Measurements from ENCODE around the gene GMDS. TPM values are rescaled to one million over a fixed set of nuclear protein-coding genes. Genes with fewer than 3 reads are reported as not detected.

Gene GMDS
- total RNA-seq, 2 donors from 2014 or later = 25.4 to 29.5 TPM

DNA sequence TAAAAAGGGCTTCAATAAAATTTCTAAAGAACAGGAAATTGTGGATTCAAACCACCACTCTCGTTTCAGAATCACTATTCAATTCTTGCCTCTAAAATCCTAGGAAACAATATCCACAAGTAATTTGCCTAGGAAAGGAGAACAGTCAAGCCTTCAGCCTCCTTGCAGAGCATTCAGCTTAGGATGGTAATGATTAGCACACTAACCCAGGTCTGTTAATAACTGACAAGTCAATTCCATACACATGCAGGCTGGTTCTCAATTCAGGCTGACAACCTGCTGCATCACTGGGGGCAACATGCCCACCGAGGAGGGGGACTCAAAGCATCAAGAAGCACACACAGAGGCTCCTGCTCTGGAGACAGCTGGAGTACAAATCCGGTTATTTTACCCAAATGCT lies 57.6 kb downstream of the GMDS start:
- H3K9me3 ChIP-seq (ENCODE audit: control insufficient read depth, low read length) = no peaks in the 10 kb centered on the region

DNA sequence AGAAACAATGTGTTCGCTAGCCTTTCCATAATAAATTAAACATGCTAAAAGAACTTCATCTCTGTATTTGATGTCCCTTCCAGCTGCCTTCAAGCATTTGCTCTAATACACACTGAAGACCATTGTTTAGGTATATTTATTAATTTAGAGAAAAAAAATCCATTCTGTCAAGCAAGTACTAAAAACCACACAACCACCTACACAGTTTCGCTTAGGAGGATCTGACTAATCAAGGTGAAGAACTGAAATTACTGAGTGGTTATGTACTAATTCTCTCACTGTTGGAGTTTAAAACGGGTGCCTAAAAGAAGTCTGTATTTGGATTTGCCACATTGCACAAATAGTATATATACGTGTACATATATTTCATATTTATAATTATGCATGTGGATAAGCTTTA lies 58.9 kb downstream of the GMDS start:
- no peaks in the 10 kb centered on the region for H3K27me3 ChIP-seq (ENCODE audit: control insufficient read depth, insufficient read depth, low read length, poor library complexity, severe bottlenecking)
- no peak overlapping the region for H3K9ac ChIP-seq (ENCODE audit: extremely low read depth, low read length, poor library complexity, severe bottlenecking)
- no peaks in the 10 kb centered on the region for H3K36me3 ChIP-seq (ENCODE audit: control insufficient read depth, insufficient read depth, low read length)
- WGBS, 2 experiments (ENCODE audit: insufficient coverage in 1 of 2, insufficient read length in 1 of 2) = 88 to 98% methylated on average over 1 to 2 of the region's 4 CpGs
- Mint-ChIP-seq H3K4me1 (peaks cover 3% of the 10 kb centered on the region), H3K36me3 (ENCODE audit: low read depth) (no peaks in the 10 kb centered on the region), H3K27ac (no peak overlapping the region), H3K9me3 (no peaks in the 10 kb centered on the region), H3K4me3 (no peak overlapping the region), H3K27me3 (ENCODE audit: insufficient read depth) (no peaks in the 10 kb centered on the region)
- TF ChIP-seq, protein P1, sequence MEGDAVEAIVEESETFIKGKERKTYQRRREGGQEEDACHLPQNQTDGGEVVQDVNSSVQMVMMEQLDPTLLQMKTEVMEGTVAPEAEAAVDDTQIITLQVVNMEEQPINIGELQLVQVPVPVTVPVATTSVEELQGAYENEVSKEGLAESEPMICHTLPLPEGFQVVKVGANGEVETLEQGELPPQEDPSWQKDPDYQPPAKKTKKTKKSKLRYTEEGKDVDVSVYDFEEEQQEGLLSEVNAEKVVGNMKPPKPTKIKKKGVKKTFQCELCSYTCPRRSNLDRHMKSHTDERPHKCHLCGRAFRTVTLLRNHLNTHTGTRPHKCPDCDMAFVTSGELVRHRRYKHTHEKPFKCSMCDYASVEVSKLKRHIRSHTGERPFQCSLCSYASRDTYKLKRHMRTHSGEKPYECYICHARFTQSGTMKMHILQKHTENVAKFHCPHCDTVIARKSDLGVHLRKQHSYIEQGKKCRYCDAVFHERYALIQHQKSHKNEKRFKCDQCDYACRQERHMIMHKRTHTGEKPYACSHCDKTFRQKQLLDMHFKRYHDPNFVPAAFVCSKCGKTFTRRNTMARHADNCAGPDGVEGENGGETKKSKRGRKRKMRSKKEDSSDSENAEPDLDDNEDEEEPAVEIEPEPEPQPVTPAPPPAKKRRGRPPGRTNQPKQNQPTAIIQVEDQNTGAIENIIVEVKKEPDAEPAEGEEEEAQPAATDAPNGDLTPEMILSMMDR (conservative IDR thresholded peaks at IDR 0.05) = no peak
- no peaks in the 10 kb centered on the region for H3K4me1 ChIP-seq (ENCODE audit: control insufficient read depth, insufficient read depth, low read length)
- no peak for DNase-seq
- H3K9me3 ChIP-seq (ENCODE audit: control insufficient read depth, low read length) = no peaks in the 10 kb centered on the region
- H3K4me3 ChIP-seq (ENCODE audit: low read length) = no peak overlapping the region
- H3K27ac ChIP-seq (ENCODE audit: low read depth, low read length) = no peak overlapping the region

More for the DNA sequence above, 57.6 kb downstream of the GMDS start:
- peaks cover 3% of the 10 kb centered on the region for H3K4me1 Mint-ChIP-seq
- no peak overlapping the region for H3K27ac Mint-ChIP-seq
- DNase-seq = no peak
- no peak overlapping the region for H3K4me3 ChIP-seq (ENCODE audit: low read length)
- WGBS, 2 experiments (ENCODE audit: insufficient coverage in 1 of 2, insufficient read length in 1 of 2) = 76 to 83% methylated on average over 3 of the region's 3 CpGs
- no peaks in the 10 kb centered on the region for H3K27me3 Mint-ChIP-seq (ENCODE audit: insufficient read depth)
- H3K27me3 ChIP-seq (ENCODE audit: control insufficient read depth, insufficient read depth, low read length, poor library complexity, severe bottlenecking) = no peaks in the 10 kb centered on the region
- H3K4me1 ChIP-seq (ENCODE audit: control insufficient read depth, insufficient read depth, low read length) = no peaks in the 10 kb centered on the region
- TF ChIP-seq, protein P1 (conservative IDR thresholded peaks at IDR 0.05) = no peak
- no peaks in the 10 kb centered on the region for H3K36me3 ChIP-seq (ENCODE audit: control insufficient read depth, insufficient read depth, low read length)
- no peak overlapping the region for H3K9ac ChIP-seq (ENCODE audit: extremely low read depth, low read length, poor library complexity, severe bottlenecking)
- no peak overlapping the region for H3K27ac ChIP-seq (ENCODE audit: low read depth, low read length)
- H3K36me3 Mint-ChIP-seq (ENCODE audit: low read depth) = no peaks in the 10 kb centered on the region
- no peak overlapping the region for H3K4me3 Mint-ChIP-seq
- no peaks in the 10 kb centered on the region for H3K9me3 Mint-ChIP-seq

DNA sequence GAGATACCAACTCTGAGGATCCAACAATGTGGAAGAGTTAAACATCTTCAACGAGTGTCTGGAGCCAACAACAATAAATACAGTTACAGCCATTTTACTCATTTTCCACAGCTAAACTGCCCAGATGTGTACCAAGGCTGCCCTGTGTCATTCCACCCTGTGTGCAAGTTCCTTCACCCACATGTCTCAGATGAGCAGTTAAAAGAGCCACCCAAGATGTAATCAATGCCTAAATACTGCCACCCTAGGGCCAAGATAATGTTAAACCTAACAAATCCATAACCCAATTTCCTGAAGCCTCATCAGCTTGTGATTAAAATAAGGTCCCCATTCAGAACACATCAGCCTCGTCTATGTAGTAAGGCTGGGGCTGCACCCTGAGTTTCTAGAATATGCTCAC lies 59.9 kb downstream of the GMDS start:
- Histone ChIP-seq H3K4me1 (ENCODE audit: control insufficient read depth, insufficient read depth, low read length) (no peaks in the 10 kb centered on the region), H3K9ac (ENCODE audit: extremely low read depth, low read length, poor library complexity, severe bottlenecking) (no peak overlapping the region), H3K27me3 (ENCODE audit: control insufficient read depth, insufficient read depth, low read length, poor library complexity, severe bottlenecking) (no peaks in the 10 kb centered on the region), H3K4me3 (ENCODE audit: low read length) (no peak overlapping the region), H3K9me3 (ENCODE audit: control insufficient read depth, low read length) (no peaks in the 10 kb centered on the region), H3K36me3 (ENCODE audit: control insufficient read depth, insufficient read depth, low read length) (no peaks in the 10 kb centered on the region), H3K27ac (ENCODE audit: low read depth, low read length) (no peak overlapping the region)
- TF ChIP-seq, protein P1 (conservative IDR thresholded peaks at IDR 0.05) = no peak
- DNase-seq = no peak
- no peak overlapping the region for H3K4me3 Mint-ChIP-seq
- no peaks in the 10 kb centered on the region for H3K9me3 Mint-ChIP-seq
- H3K36me3 Mint-ChIP-seq (ENCODE audit: low read depth) = no peaks in the 10 kb centered on the region
- no peaks in the 10 kb centered on the region for H3K27me3 Mint-ChIP-seq (ENCODE audit: insufficient read depth)
- H3K4me1 Mint-ChIP-seq = peaks cover 3% of the 10 kb centered on the region
- H3K27ac Mint-ChIP-seq = no peak overlapping the region
- WGBS, 2 experiments (ENCODE audit: insufficient coverage in 1 of 2, insufficient read length in 1 of 2) = 94 to 100% methylated on average over 1 to 2 of the region's 2 CpGs

Data from endodermal cell (in vitro differentiated cells).